Kidney epithelial cell (primary cell): ENCODE results near the gene ARL16. TPM values are rescaled to one million over a fixed set of nuclear protein-coding genes. Genes with fewer than 3 reads are reported as not detected.
A peak's percentile ranks its signal among the peaks of the same experiment; 100 is the strongest.

ENCODE experiments used
- DNase-seq: peaks from one replicate; pipeline ENCODE4 v3.0.0-alpha.2; 2010; ENCODE audit warnings: low read depth
- H3K27me3 ChIP-seq: 2 replicates; pipeline ENCODE4 v1.6.0; 2011; ENCODE audit warnings: low read length; ENCODE audit not compliant: control insufficient read depth, insufficient read depth
- H3K36me3 ChIP-seq: 2 replicates; pipeline ENCODE4 v1.5.1; 2011; ENCODE audit warnings: low read length; ENCODE audit not compliant: control insufficient read depth, insufficient read depth
- H3K4me3 ChIP-seq: 2 replicates; pipeline ENCODE4 v1.5.1; 2011; ENCODE audit warnings: low read depth, mild to moderate bottlenecking, control low read depth, low read length
- CTCF ChIP-seq: IDR thresholded peaks from 2 replicates; pipeline ENCODE4 v1.5.1; 2011; ENCODE audit warnings: mild to moderate bottlenecking, moderate library complexity, low read length, control low read depth, inconsistent platforms; ENCODE audit not compliant: insufficient read depth, poor library complexity, severe bottlenecking
- total RNA-seq: library from RNA; depleted of rRNA; stranded (reverse); fragments of >200 nt; gene quantifications from 2 replicates; pipeline ENCODE4 v1.2.3, GENCODE V29; 2015

The ARL16 gene
- total RNA-seq, 1 donor from 2014 or later = 67.1 TPM

GRCh38 chr17:81652906-81653771 is 30.5 kb downstream of the ARL16 start:
- Histone ChIP-seq H3K27me3 (peaks cover 10% of the 10 kb centered on the region), H3K4me3 (no peak overlapping the region), H3K36me3 (no peaks in the 10 kb centered on the region)
- no peak for TF ChIP-seq CTCF
- DNase-seq = no peak

- no peak for TF ChIP-seq CTCF
- no peaks in the 10 kb centered on the region for H3K36me3 ChIP-seq
- DNase-seq = peak; percentile 28
- no peak overlapping the region for H3K4me3 ChIP-seq
- peaks cover 23% of the 10 kb centered on the region for H3K27me3 ChIP-seq
These were observed 31.9 kb downstream of the ARL16 start for GRCh38 chr17:81651692-81652091.

- Histone ChIP-seq H3K27me3 (peaks cover 24% of the 10 kb centered on the region), H3K36me3 (no peaks in the 10 kb centered on the region), H3K4me3 (no peak overlapping the region)
- no peak for DNase-seq
- TF ChIP-seq CTCF = no peak
These were observed 32.6 kb downstream of the ARL16 start for GRCh38 chr17:81650951-81651350.

- H3K27me3 ChIP-seq = peaks cover 24% of the 10 kb centered on the region
- H3K36me3 ChIP-seq = no peaks in the 10 kb centered on the region
- H3K4me3 ChIP-seq = no peak overlapping the region
- TF ChIP-seq CTCF = no peak
- no peak for DNase-seq
These were observed 34.9 kb downstream of the ARL16 start for GRCh38 chr17:81648707-81649085.

- Histone ChIP-seq H3K4me3 (no peak overlapping the region), H3K27me3 (peaks cover 24% of the 10 kb centered on the region), H3K36me3 (no peaks in the 10 kb centered on the region)
- TF ChIP-seq CTCF = no peak
- DNase-seq = no peak
These were observed 35.4 kb downstream of the ARL16 start for GRCh38 chr17:81648013-81648706.
